COLO829 (cell line): ENCODE measurements around the gene ZFP36L1.

Source experiments
- DNase-seq: peaks from one replicate; pipeline ENCODE4 v3.0.0; 2012; ENCODE audit warnings: low spot score

ZFP36L1 gene

GRCh38 chr14:68762953-68763764 is 29.7 kb downstream of the ZFP36L1 start:
- DNase-seq, result no peak

- DNase-seq, result no peak
Measured at GRCh38 chr14:68761391-68761790, 31.5 kb downstream of the ZFP36L1 start.

- DNase-seq, result no peak
Measured at GRCh38 chr14:68760761-68761160, 32.1 kb downstream of the ZFP36L1 start.

- no peak for DNase-seq
Measured at GRCh38 chr14:68759937-68760336, 32.9 kb downstream of the ZFP36L1 start.

GRCh38 chr14:68759017-68759560 is 33.8 kb downstream of the ZFP36L1 start:
- DNase-seq, result no peak

GRCh38 chr14:68758301-68758700 is 34.6 kb downstream of the ZFP36L1 start:
- no peak for DNase-seq

GRCh38 chr14:68757618-68758081 is 35.2 kb downstream of the ZFP36L1 start:
- no peak for DNase-seq

GRCh38 chr14:68756734-68757133 is 36.1 kb downstream of the ZFP36L1 start:
- DNase-seq, result no peak

GRCh38 chr14:68756000-68756481 is 36.8 kb downstream of the ZFP36L1 start:
- no peak for DNase-seq

GRCh38 chr14:68755016-68755353 is 37.9 kb downstream of the ZFP36L1 start:
- DNase-seq, result no peak

- DNase-seq, result no peak
Measured at GRCh38 chr14:68753690-68754089, 39.2 kb downstream of the ZFP36L1 start.

- DNase-seq, result no peak
Measured at GRCh38 chr14:68752271-68753006, 40.4 kb downstream of the ZFP36L1 start.

GRCh38 chr14:68749487-68750475 is 43.1 kb downstream of the ZFP36L1 start:
- peak; percentile 6 for DNase-seq

- no peak for DNase-seq
Measured at GRCh38 chr14:68748691-68749090, 44.2 kb downstream of the ZFP36L1 start.

- DNase-seq, result no peak
Measured at GRCh38 chr14:68748260-68748659, 44.6 kb downstream of the ZFP36L1 start.

- no peak for DNase-seq
Measured at GRCh38 chr14:68747393-68747792, 45.5 kb downstream of the ZFP36L1 start.

GRCh38 chr14:68744613-68745012 is 48.3 kb downstream of the ZFP36L1 start:
- DNase-seq, result no peak

GRCh38 chr14:68741839-68742470 is 50.9 kb downstream of the ZFP36L1 start:
- DNase-seq, result no peak

GRCh38 chr14:68741477-68741791 is 51.4 kb downstream of the ZFP36L1 start:
- no peak for DNase-seq

GRCh38 chr14:68740788-68741476 is 51.9 kb downstream of the ZFP36L1 start:
- DNase-seq, result no peak

- no peak for DNase-seq
Measured at GRCh38 chr14:68739701-68740100, 53.2 kb downstream of the ZFP36L1 start.
